Endothelial cell (in vitro differentiated cells): ENCODE measurements around the gene DZIP3. TPM values are rescaled to one million over a fixed set of nuclear protein-coding genes. Genes with fewer than 3 reads are reported as not detected.

Source experiments
- DNase-seq: peaks from one replicate; pipeline ENCODE4 v3.0.0; 2021; ENCODE audit warnings: low spot score
- H3K27ac Mint-ChIP-seq: one replicate; pipeline ENCODE4 v1.8.0; 2021; ENCODE audit warnings: mixed read lengths, inconsistent platforms; ENCODE audit not compliant: unreplicated experiment
- H3K27me3 Mint-ChIP-seq: one replicate; pipeline ENCODE4 v1.8.0; 2021; ENCODE audit warnings: mild to moderate bottlenecking, moderate library complexity, mixed read lengths, inconsistent platforms; ENCODE audit not compliant: unreplicated experiment
- H3K36me3 Mint-ChIP-seq: one replicate; pipeline ENCODE4 v1.8.0; 2021; ENCODE audit warnings: mild to moderate bottlenecking, low read depth, mixed read lengths, inconsistent platforms; ENCODE audit not compliant: unreplicated experiment
- H3K4me1 Mint-ChIP-seq: one replicate; pipeline ENCODE4 v1.8.0; 2021; ENCODE audit warnings: mild to moderate bottlenecking, mixed read lengths, inconsistent platforms; ENCODE audit not compliant: unreplicated experiment
- H3K4me3 Mint-ChIP-seq: one replicate; pipeline ENCODE4 v1.8.0; 2021; ENCODE audit warnings: mild to moderate bottlenecking, mixed read lengths, inconsistent platforms; ENCODE audit not compliant: unreplicated experiment
- H3K9me3 Mint-ChIP-seq: one replicate; pipeline ENCODE4 v1.8.0; 2021; ENCODE audit warnings: mixed read lengths, inconsistent platforms; ENCODE audit not compliant: unreplicated experiment
- CTCF ChIP-seq: fragments of 200-600 bp; sonication (generic); IDR thresholded peaks from one replicate; pipeline ENCODE4 v1.5.0; 2021; ENCODE audit warnings: antibody characterized with exemption; ENCODE audit not compliant: unreplicated experiment
- total RNA-seq: library from RNA; stranded (reverse); fragmentation: NEBNext Ultra II Directional; extraction: Animal tissue kit (Norgen Biotek cat#: 25700); gene quantifications from one replicate; pipeline ENCODE4 v1.2.1, GENCODE V29; 2021; ENCODE audit not compliant: unreplicated experiment

The DZIP3 gene
- total RNA-seq, 1 donor from 2014 or later, result 16.0 TPM

DNA sequence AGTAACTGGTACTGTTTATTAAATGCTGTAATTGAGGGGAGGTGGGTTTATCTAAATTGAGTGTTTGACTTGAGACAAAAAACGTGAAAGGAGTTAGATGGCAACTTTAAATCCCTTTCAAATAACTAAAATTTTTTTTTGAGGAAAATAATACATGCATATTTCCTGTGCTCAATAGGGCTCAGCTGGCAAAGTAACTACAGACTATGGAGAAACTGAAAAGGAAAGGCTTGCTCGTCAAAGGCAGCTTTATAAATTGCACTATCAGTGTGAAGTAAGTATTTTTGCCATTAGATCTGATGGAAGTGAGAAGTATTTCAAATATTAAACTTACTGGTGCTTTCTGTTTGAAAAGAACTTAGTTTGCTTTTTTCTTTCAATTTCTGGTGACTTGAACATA is 72.2 kb downstream of the DZIP3 start:
- peaks cover 1% of the 10 kb centered on the region for H3K36me3 Mint-ChIP-seq
- no peak for TF ChIP-seq CTCF
- no peaks in the 10 kb centered on the region for H3K27me3 Mint-ChIP-seq
- peaks cover 2% of the 10 kb centered on the region for H3K9me3 Mint-ChIP-seq
- DNase-seq, result no peak
- no peak overlapping the region for H3K4me3 Mint-ChIP-seq
- H3K4me1 Mint-ChIP-seq, result peaks cover 3% of the 10 kb centered on the region
- no peak overlapping the region for H3K27ac Mint-ChIP-seq

DNA sequence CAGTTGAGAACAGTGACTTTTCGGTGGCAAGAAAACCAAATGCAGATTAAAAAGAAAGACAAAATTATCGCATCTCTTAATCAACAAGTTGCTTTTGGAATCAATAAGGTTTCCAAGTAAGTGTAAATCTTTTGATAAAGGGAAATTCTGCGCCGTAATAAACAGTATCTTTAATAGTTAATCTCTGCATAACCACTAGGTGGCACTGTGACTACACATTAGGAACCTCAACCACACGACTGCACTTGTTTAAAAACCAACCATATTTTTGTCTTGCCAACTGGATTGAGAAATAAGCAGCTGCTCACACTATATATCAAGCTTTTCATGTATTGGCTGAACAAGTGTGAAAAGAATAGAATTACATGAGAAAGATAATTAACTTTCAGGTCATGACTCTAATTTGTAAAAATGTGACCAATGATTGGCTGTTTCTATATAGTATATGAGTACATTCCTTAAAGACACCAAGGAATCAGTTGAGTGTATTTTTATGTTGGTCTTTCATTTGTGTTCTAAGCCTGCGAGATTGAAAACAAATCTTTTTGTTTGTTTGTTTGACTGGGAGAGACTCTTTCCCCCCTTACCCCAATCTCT is 72.7 kb downstream of the DZIP3 start:
- H3K36me3 Mint-ChIP-seq, result no peaks in the 10 kb centered on the region
- peaks cover 3% of the 10 kb centered on the region for H3K4me1 Mint-ChIP-seq
- H3K4me3 Mint-ChIP-seq, result no peak overlapping the region
- TF ChIP-seq CTCF, result peak; percentile 94
- H3K9me3 Mint-ChIP-seq, result no peaks in the 10 kb centered on the region
- H3K27me3 Mint-ChIP-seq, result no peaks in the 10 kb centered on the region
- peak; percentile 31 for DNase-seq
- no peak overlapping the region for H3K27ac Mint-ChIP-seq

DNA sequence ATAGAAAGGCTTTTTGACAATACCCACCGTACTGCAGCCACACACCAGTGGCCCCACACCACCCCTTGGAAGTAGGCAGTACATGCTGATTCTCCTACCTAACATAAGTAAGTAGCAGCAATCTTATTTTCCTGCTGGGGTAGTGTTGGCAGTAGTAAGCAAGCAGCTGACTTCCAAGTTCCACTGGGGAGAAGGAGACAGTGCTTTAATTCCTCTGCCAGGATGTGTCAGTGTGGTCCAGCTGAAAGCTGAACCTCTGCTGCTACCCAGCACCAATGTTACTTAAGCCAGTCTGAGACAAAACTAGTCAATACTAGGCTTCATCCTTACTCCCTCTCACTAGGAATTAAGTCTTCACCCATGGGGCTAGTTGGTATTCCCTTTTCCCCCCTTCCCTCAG is 74.7 kb downstream of the DZIP3 start:
- Mint-ChIP-seq H3K27me3 (no peaks in the 10 kb centered on the region), H3K9me3 (no peaks in the 10 kb centered on the region), H3K36me3 (no peaks in the 10 kb centered on the region), H3K27ac (no peak overlapping the region), H3K4me3 (no peak overlapping the region), H3K4me1 (peaks cover 3% of the 10 kb centered on the region)
- no peak for DNase-seq
- TF ChIP-seq CTCF, result no peak

GRCh38 chr3:108667312-108667711 is 77.8 kb downstream of the DZIP3 start:
- H3K27me3 Mint-ChIP-seq, result no peaks in the 10 kb centered on the region
- H3K36me3 Mint-ChIP-seq, result no peaks in the 10 kb centered on the region
- H3K27ac Mint-ChIP-seq, result no peak overlapping the region
- no peak for TF ChIP-seq CTCF
- H3K4me1 Mint-ChIP-seq, result peaks cover 3% of the 10 kb centered on the region
- H3K4me3 Mint-ChIP-seq, result no peak overlapping the region
- DNase-seq, result no peak
- H3K9me3 Mint-ChIP-seq, result no peaks in the 10 kb centered on the region

- Mint-ChIP-seq H3K27me3 (no peaks in the 10 kb centered on the region), H3K4me3 (no peak overlapping the region), H3K27ac (no peak overlapping the region), H3K4me1 (no peaks in the 10 kb centered on the region), H3K36me3 (no peaks in the 10 kb centered on the region), H3K9me3 (no peaks in the 10 kb centered on the region)
- DNase-seq, result no peak
- TF ChIP-seq CTCF, result no peak
These were observed 79.7 kb downstream of the DZIP3 start for GRCh38 chr3:108669208-108669607.
